ENCODE measurements around the gene TGFBI.

TGFBI gene

GRCh38 chr5:136028782-136029742 lies at the start of gene TGFBI:
Gene TGFBI (plus strand): TSS chr5:136028988. CDS start chr5:136029056, 68 bp downstream.
- peak; percentile 25 for DNase-seq

GRCh38 chr5:135978993-135979392 lies 49.8 kb upstream of the TGFBI start:
- no peak for DNase-seq

GRCh38 chr5:135979510-135979909 lies 49.3 kb upstream of the TGFBI start:
- DNase-seq: no peak

GRCh38 chr5:135980620-135981019 lies 48.2 kb upstream of the TGFBI start:
- no peak for DNase-seq

- DNase-seq: no peak
These were observed 42.8 kb upstream of the TGFBI start for GRCh38 chr5:135985951-135986350.

GRCh38 chr5:135986401-135986800 lies 42.4 kb upstream of the TGFBI start:
- DNase-seq: no peak

- DNase-seq: no peak
These were observed 41.8 kb upstream of the TGFBI start for GRCh38 chr5:135986891-135987401.

- DNase-seq: no peak
These were observed 40.2 kb upstream of the TGFBI start for GRCh38 chr5:135988546-135988945.

- DNase-seq: no peak
These were observed 39.1 kb upstream of the TGFBI start for GRCh38 chr5:135989686-135990085.

- DNase-seq: no peak
These were observed 38.1 kb upstream of the TGFBI start for GRCh38 chr5:135990528-135991255.

GRCh38 chr5:135991429-135991828 lies 37.4 kb upstream of the TGFBI start:
- no peak for DNase-seq

GRCh38 chr5:135993335-135993879 lies 35.4 kb upstream of the TGFBI start:
- DNase-seq: no peak

GRCh38 chr5:135993880-135994636 lies 34.7 kb upstream of the TGFBI start:
- no peak for DNase-seq

- DNase-seq: no peak
These were observed 32.8 kb upstream of the TGFBI start for GRCh38 chr5:135995976-135996375.

GRCh38 chr5:135996611-135997010 lies 32.2 kb upstream of the TGFBI start:
- DNase-seq: no peak

GRCh38 chr5:135997673-135998335 lies 31.0 kb upstream of the TGFBI start:
- no peak for DNase-seq

- DNase-seq: no peak
These were observed 29.9 kb upstream of the TGFBI start for GRCh38 chr5:135998889-135999288.

GRCh38 chr5:135999406-136000139 lies 29.2 kb upstream of the TGFBI start:
- DNase-seq: no peak

GRCh38 chr5:136000147-136000546 lies 28.6 kb upstream of the TGFBI start:
- no peak for DNase-seq

GRCh38 chr5:136000932-136001331 lies 27.9 kb upstream of the TGFBI start:
- DNase-seq: no peak

GRCh38 chr5:136001466-136001981 lies 27.3 kb upstream of the TGFBI start:
- DNase-seq: no peak
